ENCODE data around the gene RAB11A. TPM values are rescaled to one million over a fixed set of nuclear protein-coding genes. Genes with fewer than 3 reads are reported as not detected.
A peak's percentile ranks its signal among the peaks of the same experiment; 100 is the strongest.

Gene RAB11A
- total RNA-seq, 6 experiments from 2014 or later, result 50.3 to 110 (median 81.6) TPM

DNA sequence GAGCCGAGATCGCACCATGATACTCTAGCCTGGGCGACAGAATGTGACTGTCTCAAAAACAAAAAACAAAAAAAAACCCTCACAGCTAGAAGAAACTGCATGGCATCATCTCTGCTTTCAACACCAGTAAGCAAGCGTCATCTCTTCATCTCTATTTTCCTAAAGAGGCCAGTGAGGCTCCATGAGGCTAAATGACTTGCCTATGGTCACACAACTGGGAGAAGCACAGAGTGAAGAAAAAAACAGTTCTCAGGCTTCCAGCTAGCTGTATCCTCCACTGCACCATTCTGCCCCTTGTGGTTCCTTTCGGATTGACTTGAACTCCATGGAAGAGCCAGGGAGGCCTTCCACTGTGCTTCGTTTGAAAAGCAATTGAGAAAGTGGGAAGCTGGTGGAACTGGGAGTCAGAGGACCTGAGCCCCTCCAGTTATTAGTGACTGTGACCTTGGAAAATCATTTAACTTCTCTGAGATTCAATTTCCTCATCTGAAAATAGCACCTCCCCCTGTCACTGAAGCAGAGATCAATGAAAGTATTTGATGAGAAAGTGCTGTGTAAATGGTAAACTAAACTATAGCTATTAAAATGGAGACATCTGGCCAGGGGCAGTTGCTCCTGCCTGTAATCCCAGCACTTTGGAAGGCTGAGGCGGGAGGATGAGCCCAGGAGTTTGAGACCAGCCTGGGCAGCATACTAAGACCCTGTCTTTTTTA, 45.1 kb upstream of the RAB11A start:
- WGBS (ENCODE audit: insufficient coverage, low coverage, low lambda C conversion rate, missing lambda C conversion rate), result 61% methylated on average over 7 of the region's 7 CpGs
- H3K4me3 ChIP-seq, result no peak overlapping the region
- TF ChIP-seq, protein P1, sequence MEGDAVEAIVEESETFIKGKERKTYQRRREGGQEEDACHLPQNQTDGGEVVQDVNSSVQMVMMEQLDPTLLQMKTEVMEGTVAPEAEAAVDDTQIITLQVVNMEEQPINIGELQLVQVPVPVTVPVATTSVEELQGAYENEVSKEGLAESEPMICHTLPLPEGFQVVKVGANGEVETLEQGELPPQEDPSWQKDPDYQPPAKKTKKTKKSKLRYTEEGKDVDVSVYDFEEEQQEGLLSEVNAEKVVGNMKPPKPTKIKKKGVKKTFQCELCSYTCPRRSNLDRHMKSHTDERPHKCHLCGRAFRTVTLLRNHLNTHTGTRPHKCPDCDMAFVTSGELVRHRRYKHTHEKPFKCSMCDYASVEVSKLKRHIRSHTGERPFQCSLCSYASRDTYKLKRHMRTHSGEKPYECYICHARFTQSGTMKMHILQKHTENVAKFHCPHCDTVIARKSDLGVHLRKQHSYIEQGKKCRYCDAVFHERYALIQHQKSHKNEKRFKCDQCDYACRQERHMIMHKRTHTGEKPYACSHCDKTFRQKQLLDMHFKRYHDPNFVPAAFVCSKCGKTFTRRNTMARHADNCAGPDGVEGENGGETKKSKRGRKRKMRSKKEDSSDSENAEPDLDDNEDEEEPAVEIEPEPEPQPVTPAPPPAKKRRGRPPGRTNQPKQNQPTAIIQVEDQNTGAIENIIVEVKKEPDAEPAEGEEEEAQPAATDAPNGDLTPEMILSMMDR (IDR thresholded peaks at IDR 0.05), result peak; percentile 55 to 74 (median 67)
- TF ChIP-seq POLR2A (IDR thresholded peaks at IDR 0.05), result no peak
- H3K27ac ChIP-seq, result no peak overlapping the region
- H3K9me3 ChIP-seq, result no peaks in the 10 kb centered on the region
- no peaks in the 10 kb centered on the region for H3K27me3 ChIP-seq
- intact Hi-C loops (cut with DNase I), result no loop called here
- no peaks in the 10 kb centered on the region for H3K4me1 ChIP-seq
- H3K36me3 ChIP-seq, result no peaks in the 10 kb centered on the region
- ATAC-seq, result peak; percentile 92 to 97 (median 92)
- peak in 1 of 3 donors; percentile 62 for DNase-seq

- H3K9me3 ChIP-seq, result no peaks in the 10 kb centered on the region
- TF ChIP-seq POLR2A (IDR thresholded peaks at IDR 0.05), result no peak
- TF ChIP-seq, protein P1 (IDR thresholded peaks at IDR 0.05), result no peak
- no peak overlapping the region for H3K27ac ChIP-seq
- no peaks in the 10 kb centered on the region for H3K4me1 ChIP-seq
- DNase-seq (peak in 2 of 3 donors; percentile 32 to 56), ATAC-seq (peak; percentile 55 to 72 (median 70))
- 45% methylated on average over 5 of the region's 5 CpGs for WGBS (ENCODE audit: insufficient coverage, low coverage, low lambda C conversion rate, missing lambda C conversion rate)
- no peaks in the 10 kb centered on the region for H3K36me3 ChIP-seq
- intact Hi-C loops (cut with DNase I), result no loop called here
- no peaks in the 10 kb centered on the region for H3K27me3 ChIP-seq
- no peak overlapping the region for H3K4me3 ChIP-seq
These were observed 44.2 kb upstream of the RAB11A start for GRCh38 chr15:65824941-65825544.

DNA sequence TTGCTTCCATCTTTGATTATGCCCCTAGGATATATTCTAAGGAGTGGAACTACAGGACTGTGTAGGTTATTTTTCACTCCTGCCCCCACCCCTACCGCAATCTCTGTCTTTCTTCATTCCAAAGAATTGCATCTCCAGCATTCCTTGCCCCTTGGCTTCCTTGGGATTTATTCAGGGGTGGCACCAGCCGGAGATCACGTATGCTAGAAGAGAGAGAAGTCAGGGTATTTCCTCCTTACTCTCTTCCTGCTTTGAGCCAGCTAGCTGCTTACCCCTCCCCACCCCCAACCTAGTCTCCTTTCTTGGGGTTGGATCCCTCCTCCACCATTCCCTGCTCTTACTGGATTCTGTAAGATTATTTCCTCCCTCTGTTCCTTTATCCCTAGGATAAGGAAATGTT, 42.2 kb upstream of the RAB11A start:
- Histone ChIP-seq H3K36me3 (no peaks in the 10 kb centered on the region), H3K27ac (no peak overlapping the region), H3K9me3 (no peaks in the 10 kb centered on the region), H3K27me3 (no peaks in the 10 kb centered on the region), H3K4me1 (peaks cover 0 to 9% (median 2%) of the 10 kb centered on the region in 4 donors), H3K4me3 (no peak overlapping the region)
- TF ChIP-seq, protein P1 (IDR thresholded peaks at IDR 0.05), result no peak
- TF ChIP-seq POLR2A (IDR thresholded peaks at IDR 0.05), result no peak
- intact Hi-C loops (cut with DNase I), result no loop called here
- 58% methylated on average over 3 of the region's 3 CpGs for WGBS (ENCODE audit: insufficient coverage, low coverage, low lambda C conversion rate, missing lambda C conversion rate)
- peak in 1 of 4 donors; percentile 11 for ATAC-seq
- DNase-seq, result no peak

DNA sequence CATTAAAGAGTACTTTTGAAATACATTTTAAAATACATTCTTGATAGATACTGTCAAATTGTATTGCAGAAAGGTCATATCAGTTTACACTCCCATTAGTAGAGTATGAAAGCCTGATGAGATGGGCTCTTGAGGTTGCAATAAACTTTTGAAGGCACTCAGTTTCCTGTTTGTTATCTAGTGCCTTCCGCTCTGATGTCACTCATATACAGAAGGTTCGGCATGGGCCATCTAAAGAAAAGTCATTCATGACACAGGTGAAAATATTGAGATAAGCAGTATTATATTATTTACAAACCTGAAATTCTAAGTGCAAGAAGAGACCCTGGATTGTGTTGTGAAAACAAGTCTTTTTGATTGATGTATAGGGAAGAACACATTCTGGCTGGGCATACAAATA, 40.7 kb upstream of the RAB11A start:
- no peaks in the 10 kb centered on the region for H3K36me3 ChIP-seq
- intact Hi-C loops (cut with DNase I), result no loop called here
- H3K4me3 ChIP-seq, result no peak overlapping the region
- H3K27ac ChIP-seq, result no peak overlapping the region
- no peaks in the 10 kb centered on the region for H3K27me3 ChIP-seq
- H3K9me3 ChIP-seq, result no peaks in the 10 kb centered on the region
- WGBS (ENCODE audit: insufficient coverage, low coverage, low lambda C conversion rate, missing lambda C conversion rate), result 92% methylated on average over 2 of the region's 2 CpGs
- no peak for ATAC-seq
- no peak for DNase-seq
- H3K4me1 ChIP-seq, result peaks cover 0 to 21% (median 7%) of the 10 kb centered on the region in 4 donors
- TF ChIP-seq, protein P1 (IDR thresholded peaks at IDR 0.05), result no peak
- TF ChIP-seq POLR2A (IDR thresholded peaks at IDR 0.05), result no peak

Data from right lobe of liver (tissue), 6 donors.